Heart left ventricle (tissue), 16 donors: Measurements from ENCODE around the gene ZGPAT. TPM values are rescaled to one million over a fixed set of nuclear protein-coding genes. Genes with fewer than 3 reads are reported as not detected.

Experiments
- ATAC-seq, 4 donors: fragments of 200-7000 bp; cut with Tn5 transposase; one replicate each; pipeline ENCODE4 v1.9.1; 2020 to 2022; ENCODE audit warnings: moderate library complexity in 4 of 4, mild to moderate bottlenecking in 3 of 4, moderate number of reproducible peaks in 1 of 4
- DNase-seq, 5 donors: peaks; one replicate each; pipeline ENCODE4 v3.0.0-alpha.2; 2020
- H3K27ac ChIP-seq, 12 donors: fragments of 200-600 bp; sonication (generic) in 4 of 12; one replicate each; pipeline versions ENCODE4 v1.5.0 to v1.8.0; 2016 to 2022; ENCODE audit warnings: mild to moderate bottlenecking in 2 of 12
- H3K27me3 ChIP-seq, 9 donors: fragments of 200-600 bp; sonication (generic) in 2 of 9; one replicate each; pipeline versions ENCODE4 v1.5.1 to v1.8.0; 2016 to 2022; ENCODE audit warnings: mild to moderate bottlenecking in 3 of 9
- H3K36me3 ChIP-seq, 9 donors: fragments of 200-600 bp; sonication (generic) in 2 of 9; one replicate each; pipeline versions ENCODE4 v1.5.0 to v1.8.0; 2018 to 2022; ENCODE audit warnings: mild to moderate bottlenecking in 2 of 9
- H3K4me1 ChIP-seq, 12 donors: fragments of 200-600 bp; sonication (generic) in 4 of 12; one replicate each; pipeline versions ENCODE4 v1.5.0 to v1.8.0; 2016 to 2022; ENCODE audit warnings: mild to moderate bottlenecking in 3 of 12
- H3K4me3 ChIP-seq, 12 donors: fragments of 200-600 bp; sonication (generic) in 4 of 12; one replicate each; pipeline versions ENCODE4 v1.5.0 to v1.8.0; 2017 to 2022; ENCODE audit warnings: mild to moderate bottlenecking in 9 of 12, moderate library complexity in 4 of 12
- H3K9me3 ChIP-seq, 12 donors: fragments of 200-600 bp; sonication (generic) in 4 of 12; one replicate each; pipeline versions ENCODE4 v1.5.0 to v1.8.0; 2016 to 2022; ENCODE audit warnings: mild to moderate bottlenecking in 1 of 12
- POLR2A ChIP-seq, 2 donors: fragments of 450-650 bp; IDR thresholded peaks; one replicate each; pipeline ENCODE4 v1.6.1; 2017; ENCODE audit warnings: antibody characterized with exemption in 2 of 2, mild to moderate bottlenecking in 2 of 2, moderate library complexity in 2 of 2
- WGBS, 4 donors: extraction: QIAGEN DNeasy Blood & Tissue Kit in 2 of 4; methylation state at CpG; one replicate each; pipeline versions ENCODE4 v1.1.5 to v1.1.7; 2013 to 2018; 5-methylcytosine and 5-hydroxymethylcytosine counted together
- intact Hi-C, 10 donors: fragments of 100-400 bp; cut with DNase I; formaldehyde crosslinking; loops; one replicate each; pipeline versions ENCODE4 v1.11.1 to v1.14.2; 2022
- polyA plus RNA-seq, 2 donors: library from polyadenylated mRNA; stranded (reverse); fragments of 200-250 nt; gene quantifications; one replicate each; pipeline ENCODE4 v1.2.3, GENCODE V29; 2013
- total RNA-seq, 9 donors: library from RNA; depleted of rRNA in 2 of 9; stranded (reverse); fragments of >200 nt in 2 of 9; fragmentation: NEBNext Ultra II Directional in 3 of 9; extraction: Animal tissue kit (Norgen Biotek cat#: 25700) in 3 of 9; gene quantifications; one replicate each; pipeline versions ENCODE4 v1.1.0 to v1.2.4, GENCODE V29; 2016 to 2023
- TF ChIP-seq, protein P1 (sequence below), 12 donors: fragments of 200-600 bp; sonication (generic) in 4 of 12; IDR thresholded peaks; one replicate each; pipeline versions ENCODE4 v1.5.0 to v1.8.0; 2018 to 2022; ENCODE audit warnings: antibody characterized with exemption in 12 of 12, mild to moderate bottlenecking in 5 of 12
- donor health status: ischemic (EF 13 %, LVEDD 7.1; RV severe dilation, severe dysfunction).
- donor health status: healthy with polysubstance abuse.
- donor health status: DM: no; HTN: yes; CAD: no.
- donor health status: DM: no; HTN: no; CAD: no.
- donor health status: ischemic (EF 25% LVEDD 6.9; RV normal size, moderate dysfunction).
- donor health status: ischemic (EF 25% LVEDD 5.7; RV mildly dilated, moderate dysfunction).
- donor health status: healthy.
- donor health status: DM: yes; HTN: yes; CAD: no.
- donor health status: ischemic (EF 35%, LVEDD 5.7; RV mildly dilated, moderate dysfunction).
- donor health status: nonischemic (EF 11% LVEDD 7.7; RV severe dilation, severe dysfunction).
- donor health status: DM: yes; HTN: yes; CAD: no.
- donor health status: PGD.
- donor health status: ischemic (EF 29% LVEDD 5.4; RV normal size, mild dysfunction).
- donor health status: nonischemic (EF 23%, LVEDD 6.1; RV moderate dilation, normal function).

The ZGPAT gene
- total and polyA plus RNA-seq, 11 donors = 12.9 to 34.4 (median 20.0) TPM

DNA sequence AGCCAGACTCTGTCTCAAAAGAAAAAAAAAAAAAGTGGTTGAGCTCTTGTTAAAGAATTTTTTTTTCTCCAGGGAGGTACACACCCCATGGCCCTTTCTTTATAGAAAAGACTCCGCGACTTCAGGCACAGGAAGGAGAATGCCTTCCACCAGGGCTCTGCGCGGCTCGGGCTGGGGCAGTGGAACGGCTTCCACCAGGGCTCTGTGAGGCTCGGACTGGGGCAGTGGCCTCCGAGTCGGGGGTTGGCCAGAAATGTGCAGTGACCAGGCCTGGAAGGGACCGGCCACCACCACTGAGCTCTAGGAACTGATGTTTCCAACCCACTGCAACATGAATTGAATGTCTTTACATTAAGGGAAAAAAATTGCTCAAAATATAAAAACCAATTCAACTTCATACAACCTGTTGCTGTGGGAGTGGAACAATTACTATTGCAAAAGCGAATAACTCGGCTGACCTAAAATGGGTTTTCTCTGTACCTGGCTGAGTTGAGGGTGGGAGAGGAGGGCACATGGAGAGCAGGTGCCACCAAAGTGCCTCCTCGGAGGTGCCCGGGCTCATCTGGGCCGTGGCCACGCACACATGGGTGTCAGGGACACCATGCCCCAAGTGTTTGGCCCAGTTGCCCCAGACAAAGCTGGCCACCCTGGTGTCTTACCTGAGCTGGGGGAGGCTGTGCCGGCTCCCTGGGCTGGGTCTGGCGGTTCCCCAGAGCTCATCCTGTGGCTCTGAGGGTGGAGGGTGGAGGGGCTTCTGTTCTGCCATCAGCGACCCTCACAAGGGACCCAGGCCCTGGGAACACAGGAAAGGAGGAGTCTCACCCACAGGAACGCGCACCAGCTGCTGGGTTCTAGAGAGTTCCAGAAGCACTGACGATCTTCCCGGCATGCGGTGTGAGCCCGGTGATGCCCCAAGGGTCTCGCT lies 61.0 kb downstream of the ZGPAT start:
- WGBS, 4 donors = 90 to 91% (median 91%) methylated on average over 23 to 26 of the region's 26 CpGs
- H3K9me3 ChIP-seq = no peaks in the 10 kb centered on the region
- no peak overlapping the region for H3K4me3 ChIP-seq
- TF ChIP-seq, protein P1, sequence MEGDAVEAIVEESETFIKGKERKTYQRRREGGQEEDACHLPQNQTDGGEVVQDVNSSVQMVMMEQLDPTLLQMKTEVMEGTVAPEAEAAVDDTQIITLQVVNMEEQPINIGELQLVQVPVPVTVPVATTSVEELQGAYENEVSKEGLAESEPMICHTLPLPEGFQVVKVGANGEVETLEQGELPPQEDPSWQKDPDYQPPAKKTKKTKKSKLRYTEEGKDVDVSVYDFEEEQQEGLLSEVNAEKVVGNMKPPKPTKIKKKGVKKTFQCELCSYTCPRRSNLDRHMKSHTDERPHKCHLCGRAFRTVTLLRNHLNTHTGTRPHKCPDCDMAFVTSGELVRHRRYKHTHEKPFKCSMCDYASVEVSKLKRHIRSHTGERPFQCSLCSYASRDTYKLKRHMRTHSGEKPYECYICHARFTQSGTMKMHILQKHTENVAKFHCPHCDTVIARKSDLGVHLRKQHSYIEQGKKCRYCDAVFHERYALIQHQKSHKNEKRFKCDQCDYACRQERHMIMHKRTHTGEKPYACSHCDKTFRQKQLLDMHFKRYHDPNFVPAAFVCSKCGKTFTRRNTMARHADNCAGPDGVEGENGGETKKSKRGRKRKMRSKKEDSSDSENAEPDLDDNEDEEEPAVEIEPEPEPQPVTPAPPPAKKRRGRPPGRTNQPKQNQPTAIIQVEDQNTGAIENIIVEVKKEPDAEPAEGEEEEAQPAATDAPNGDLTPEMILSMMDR (IDR thresholded peaks at IDR 0.05) = no peak
- no peak for TF ChIP-seq POLR2A (IDR thresholded peaks at IDR 0.05)
- peak in 3 of 5 donors; percentile 14 to 56 (median 18) for DNase-seq
- H3K36me3 ChIP-seq = peaks cover 0 to 56% (median 46%) of the 10 kb centered on the region in 9 donors
- H3K27me3 ChIP-seq = no peaks in the 10 kb centered on the region
- ATAC-seq = no peak
- intact Hi-C loops = loop anchor here in 1 of 10 donors (2.0 kb wide), 1 partner anchor 16 kb away; no protein-coding TSS in a partner anchor
- peaks cover 0 to 20% (median 13%) of the 10 kb centered on the region in 12 donors for H3K4me1 ChIP-seq
- no peak overlapping the region for H3K27ac ChIP-seq

DNA sequence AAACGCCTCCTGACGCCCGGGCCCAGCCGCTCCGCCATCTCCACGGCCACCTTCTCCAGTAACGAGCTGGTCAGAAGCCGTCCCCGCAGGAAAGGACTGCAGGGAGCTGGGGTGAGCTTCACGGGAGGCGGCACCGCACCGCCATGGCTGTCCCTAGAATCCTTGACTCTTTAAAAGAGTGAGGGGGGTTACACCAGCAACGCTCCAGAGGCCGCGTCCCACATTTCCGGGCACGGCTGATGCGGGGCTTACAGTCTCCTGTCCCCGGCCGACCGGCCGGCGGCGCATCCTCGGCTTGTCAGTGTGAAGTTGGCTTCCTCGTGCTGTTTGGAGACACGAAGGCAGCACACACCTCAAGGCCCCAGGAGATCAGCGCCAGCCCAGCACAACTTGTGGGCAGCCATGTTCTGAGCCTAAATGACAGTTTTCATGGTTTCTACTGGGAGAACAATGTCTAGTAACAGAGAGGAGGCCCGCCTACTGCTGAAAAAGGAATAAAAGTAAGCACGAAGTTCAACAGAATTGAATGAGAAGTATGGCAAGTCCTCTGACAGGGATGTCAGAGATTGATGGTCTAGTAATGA lies 62.1 kb downstream of the ZGPAT start:
- Histone ChIP-seq H3K4me3 (no peak overlapping the region), H3K27me3 (no peaks in the 10 kb centered on the region), H3K4me1 (peaks cover 0 to 25% (median 14%) of the 10 kb centered on the region in 12 donors), H3K9me3 (no peaks in the 10 kb centered on the region), H3K36me3 (peaks cover 0 to 58% (median 42%) of the 10 kb centered on the region in 9 donors), H3K27ac (no peak overlapping the region)
- peak in 2 of 5 donors; percentile 11 to 61 for DNase-seq
- 91 to 94% (median 93%) methylated on average over 25 to 31 of the region's 31 CpGs for WGBS, 4 donors
- intact Hi-C loops = loop anchor here in 4 of 10 donors (2.0 to 10.0 kb wide), 3 partner anchors 17 to 205 kb away; partner anchors contain the start of genes SAMD10 (in 2 of the 4) and ABHD16B (in 1 of the 4)
- TF ChIP-seq, protein P1 (IDR thresholded peaks at IDR 0.05) = no peak
- TF ChIP-seq POLR2A (IDR thresholded peaks at IDR 0.05) = no peak
- ATAC-seq = no peak

DNA sequence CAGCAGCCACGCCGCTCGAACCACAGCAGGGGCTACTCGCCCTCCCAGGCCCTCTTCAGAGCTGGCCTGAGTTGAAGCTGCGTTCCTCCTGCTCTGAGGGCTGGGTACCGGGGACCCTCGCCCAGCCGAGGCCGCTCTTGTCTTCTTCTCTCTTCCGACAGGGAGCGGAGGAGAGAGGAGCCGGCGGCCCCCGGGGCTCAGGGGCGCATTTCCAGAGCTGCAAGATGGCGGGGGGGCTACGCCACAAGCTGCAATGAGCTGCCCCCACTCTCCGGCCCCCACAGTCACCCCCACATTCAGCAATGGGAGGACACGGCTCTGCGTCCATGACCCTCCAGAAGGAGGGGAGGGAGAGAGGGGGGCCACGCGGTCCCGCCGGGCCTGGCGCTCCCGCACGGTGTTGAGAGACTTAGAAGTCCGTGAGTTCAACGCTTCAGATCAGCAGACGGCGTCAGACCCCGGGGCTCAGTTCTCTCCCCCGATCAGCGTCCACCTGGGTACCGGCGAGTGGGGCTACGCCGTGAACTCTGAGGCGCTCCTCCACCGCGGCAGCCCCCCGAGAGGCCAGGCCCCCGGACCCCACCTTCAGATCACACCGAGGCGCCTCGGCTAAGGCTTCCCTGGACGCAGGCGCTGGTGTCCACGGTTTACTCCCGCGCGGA lies 63.3 kb downstream of the ZGPAT start:
- Histone ChIP-seq H3K27ac (no peak overlapping the region), H3K9me3 (no peaks in the 10 kb centered on the region), H3K4me3 (no peak overlapping the region), H3K36me3 (peaks cover 0 to 65% (median 48%) of the 10 kb centered on the region in 9 donors), H3K4me1 (peaks cover 0 to 35% (median 15%) of the 10 kb centered on the region in 12 donors), H3K27me3 (no peaks in the 10 kb centered on the region)
- TF ChIP-seq, protein P1 (IDR thresholded peaks at IDR 0.05) = no peak
- TF ChIP-seq POLR2A (IDR thresholded peaks at IDR 0.05) = no peak
- DNase-seq (peak in 3 of 5 donors; percentile 16 to 57 (median 17)), ATAC-seq (no peak)
- intact Hi-C loops = loop anchor here in 3 of 10 donors (5.0 to 10.0 kb wide), 2 partner anchors 91 to 204 kb away; partner anchors contain the start of genes SAMD10 (in 2 of the 3) and ABHD16B (in 1 of the 3)
- WGBS, 4 donors = 91 to 94% (median 93%) methylated on average over 37 to 52 of the region's 52 CpGs
